ENCODE data around the gene HEBP2.

HEBP2 gene

DNA sequence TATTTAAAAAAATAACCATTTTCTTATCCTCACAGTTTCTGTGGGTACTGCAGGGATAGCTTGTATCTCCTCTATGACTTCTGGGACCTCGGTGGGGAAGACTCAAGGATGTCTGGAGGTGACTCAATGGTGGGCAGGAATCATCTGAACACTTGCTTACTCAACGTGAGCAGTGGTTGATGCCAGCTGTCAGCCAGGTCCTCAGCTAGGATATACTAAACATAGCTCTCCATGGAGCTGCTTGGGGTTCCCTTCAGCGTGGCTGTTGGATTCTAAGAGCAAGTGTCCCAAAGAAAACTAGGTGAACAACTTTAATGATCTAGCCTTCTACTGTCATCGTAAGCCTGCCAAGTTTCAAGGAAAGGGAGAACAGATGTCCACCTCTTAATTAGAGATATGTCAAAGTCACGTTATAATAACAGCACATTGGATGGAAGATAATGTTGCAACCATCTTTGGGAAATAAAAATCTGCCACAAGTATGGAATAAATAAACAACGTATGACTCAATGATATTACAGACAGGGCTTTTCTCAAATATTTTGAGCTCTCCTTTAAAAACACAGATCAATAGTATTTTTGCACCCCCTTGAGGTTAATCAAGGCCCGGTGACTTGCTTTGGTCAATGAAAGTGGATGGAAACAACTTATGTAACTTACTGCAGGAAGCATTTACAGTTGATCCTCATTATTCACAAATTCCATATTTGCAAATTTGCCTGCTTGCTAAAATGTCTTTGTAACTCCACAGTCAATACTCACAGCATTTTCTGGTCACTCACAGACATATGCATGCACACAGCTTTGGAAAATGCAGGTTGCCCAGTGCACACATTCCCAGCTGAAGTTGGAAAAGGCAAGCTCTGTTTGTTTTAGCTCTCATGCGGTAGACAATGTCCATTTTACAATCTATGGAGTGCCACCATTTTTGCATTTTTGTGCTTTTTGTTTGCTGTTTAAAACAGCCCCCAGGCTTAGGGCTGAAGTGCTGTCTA, 6.6 kb upstream of the HEBP2 start:
- no peak for DNase-seq

DNA sequence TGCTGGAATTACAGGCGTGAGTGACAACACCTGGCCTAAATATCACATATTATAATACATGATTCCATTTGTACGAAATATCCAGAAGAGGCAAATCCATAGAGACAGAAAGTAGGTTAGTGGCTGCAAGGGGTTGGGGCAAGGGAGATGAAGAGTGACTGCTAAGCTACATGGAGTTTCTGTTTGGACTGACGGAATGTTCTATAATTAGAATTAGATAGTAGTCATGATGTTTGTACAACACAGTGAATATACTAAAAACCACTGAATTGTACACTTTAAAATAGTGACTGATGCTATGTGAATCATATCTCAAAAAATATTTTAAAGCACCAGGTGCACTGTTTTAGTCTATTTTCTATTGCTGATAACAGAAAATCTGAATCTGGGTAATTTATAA, 3.7 kb upstream of the HEBP2 start:
- DNase-seq, result no peak

DNA sequence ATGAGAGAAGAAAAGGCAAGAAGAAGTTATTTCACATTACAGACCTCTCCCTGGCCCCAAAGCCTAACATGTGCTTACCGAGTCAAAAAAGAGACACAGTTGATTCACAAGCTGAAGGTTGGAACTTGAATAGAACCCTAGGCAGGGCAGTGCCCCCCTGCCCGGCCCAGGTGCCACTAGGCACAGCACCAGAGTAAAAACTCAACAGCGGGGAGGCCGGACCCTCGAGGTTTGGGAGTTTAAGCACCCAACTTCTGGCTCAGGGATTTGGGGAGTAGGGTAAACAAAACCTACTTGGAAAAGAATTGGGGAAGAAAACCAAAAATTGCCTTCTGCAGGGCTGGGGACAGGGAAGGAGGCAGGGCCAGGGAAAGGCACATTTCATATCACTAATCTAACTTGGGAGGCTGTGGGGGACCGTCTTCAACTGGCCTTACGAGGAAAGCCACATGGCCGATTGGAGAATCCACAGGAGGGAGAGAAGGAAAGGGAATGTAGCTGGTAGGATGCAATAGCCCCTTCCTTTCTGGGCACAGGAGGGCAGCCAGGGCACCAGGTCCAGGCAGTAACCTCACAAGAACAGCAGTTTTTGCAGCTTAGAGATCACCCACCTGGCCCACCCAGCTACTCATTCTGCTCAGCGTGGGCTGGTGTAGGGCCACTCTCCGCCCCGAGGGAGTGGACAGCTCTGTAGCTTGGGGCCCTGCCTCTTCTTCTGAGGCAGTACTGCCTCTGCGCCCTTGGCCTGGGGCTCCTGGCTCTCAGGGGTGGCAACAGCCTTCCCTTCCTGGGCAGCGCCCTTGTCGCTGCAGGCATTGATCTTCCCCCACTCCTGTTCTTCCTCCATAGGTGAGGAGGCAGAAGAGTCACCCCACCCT, 1.8 kb upstream of the HEBP2 start:
- no peak for DNase-seq

DNA sequence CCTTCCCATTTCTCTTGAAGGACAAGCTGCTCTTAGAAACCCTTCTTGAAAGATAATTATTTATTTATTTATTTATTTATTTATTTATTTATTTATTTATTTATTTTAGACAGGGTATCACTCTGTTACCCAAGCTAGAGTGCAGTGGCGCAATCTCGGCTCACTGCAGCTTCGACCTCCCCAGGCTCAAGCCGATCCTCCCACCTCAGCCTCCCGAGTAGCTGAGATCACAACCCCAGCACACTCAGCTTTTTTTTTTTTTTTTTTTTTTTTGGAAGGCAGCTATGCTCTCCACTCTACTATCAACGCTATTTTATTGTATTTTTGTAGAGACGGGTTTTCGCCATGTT, 1.2 kb upstream of the HEBP2 start:
- DNase-seq, result no peak

DNA sequence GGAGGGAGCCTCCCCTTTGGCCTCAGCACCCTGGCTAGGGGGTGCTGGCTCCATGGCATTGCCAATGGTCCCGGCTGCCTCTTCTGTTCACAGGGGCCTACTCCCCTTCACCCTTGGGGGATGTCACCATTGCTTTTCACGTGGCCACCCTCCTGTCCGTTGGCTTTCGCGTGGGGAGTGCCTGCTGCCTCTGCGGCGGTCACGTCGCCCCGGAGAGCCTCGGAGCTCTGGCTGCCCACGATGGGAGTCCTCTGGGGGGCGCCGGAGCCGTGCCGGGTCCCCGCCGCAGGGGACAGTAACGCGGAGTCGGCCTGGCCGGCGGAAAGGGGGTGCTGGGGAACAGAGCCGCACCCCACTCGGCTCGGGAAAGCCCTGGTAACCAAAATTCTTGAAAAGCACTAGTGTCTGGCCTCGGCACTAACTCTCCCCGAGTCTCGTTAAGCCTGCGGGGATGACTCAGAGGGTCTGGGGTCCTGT, 661 bp upstream of the HEBP2 start:
- DNase-seq, result peak; percentile 76

DNA sequence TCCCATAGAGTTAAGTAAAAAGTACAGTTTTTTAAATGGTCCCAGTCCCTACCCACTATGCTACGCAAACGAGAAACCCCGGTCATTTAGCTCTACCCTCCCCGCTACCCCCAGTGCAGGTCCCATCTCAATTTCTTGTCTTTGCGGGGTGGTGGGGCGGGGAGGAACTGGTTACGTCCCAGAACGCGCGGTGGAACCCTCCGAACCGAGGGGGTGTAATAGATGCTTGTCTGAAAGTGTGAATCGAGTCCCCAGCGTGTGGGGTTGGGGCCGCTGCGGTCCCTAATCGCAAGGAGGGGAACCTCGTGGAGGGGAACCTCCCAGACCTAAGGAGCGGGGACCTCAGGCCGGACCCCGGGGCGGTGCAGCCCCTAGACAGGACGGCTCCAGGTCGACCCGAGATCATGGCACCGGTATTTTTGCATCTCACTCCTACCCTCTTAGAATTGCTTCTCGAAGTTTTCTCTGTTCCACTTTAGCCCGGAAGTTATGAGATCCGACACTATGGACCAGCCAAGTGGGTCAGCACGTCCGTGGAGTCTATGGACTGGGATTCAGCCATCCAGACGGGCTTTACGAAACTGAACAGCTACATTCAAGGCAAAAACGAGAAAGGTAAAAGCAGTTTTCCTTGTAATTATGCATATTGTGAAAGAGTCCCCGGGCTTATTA, 779 bp downstream of the HEBP2 start:
- peak; percentile 72 for DNase-seq

DNA sequence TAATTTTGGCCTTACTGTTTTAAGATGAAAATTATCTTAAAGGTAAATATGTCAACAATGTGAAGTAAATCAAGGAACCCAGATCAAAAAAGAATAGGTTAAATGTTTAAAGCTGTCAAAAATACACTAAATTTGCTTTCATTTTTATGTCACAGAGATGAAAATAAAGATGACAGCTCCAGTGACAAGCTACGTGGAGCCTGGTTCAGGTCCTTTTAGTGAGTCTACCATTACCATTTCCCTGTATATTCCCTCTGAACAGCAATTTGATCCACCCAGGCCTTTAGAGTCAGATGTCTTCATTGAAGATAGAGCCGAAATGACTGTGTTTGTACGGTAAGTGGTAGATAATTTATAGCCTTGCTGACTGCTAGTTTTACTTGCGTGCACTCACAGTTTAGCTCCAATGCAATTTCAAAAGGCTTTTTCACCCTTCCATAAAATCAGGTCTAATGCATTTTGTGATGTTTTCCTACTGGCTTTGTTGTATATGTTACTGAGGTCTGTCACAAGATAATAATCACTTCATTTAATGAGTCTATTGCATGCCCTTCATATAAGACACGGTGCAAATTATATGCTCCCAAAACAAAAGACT, 1.9 kb downstream of the HEBP2 start:
- DNase-seq, result no peak

DNA sequence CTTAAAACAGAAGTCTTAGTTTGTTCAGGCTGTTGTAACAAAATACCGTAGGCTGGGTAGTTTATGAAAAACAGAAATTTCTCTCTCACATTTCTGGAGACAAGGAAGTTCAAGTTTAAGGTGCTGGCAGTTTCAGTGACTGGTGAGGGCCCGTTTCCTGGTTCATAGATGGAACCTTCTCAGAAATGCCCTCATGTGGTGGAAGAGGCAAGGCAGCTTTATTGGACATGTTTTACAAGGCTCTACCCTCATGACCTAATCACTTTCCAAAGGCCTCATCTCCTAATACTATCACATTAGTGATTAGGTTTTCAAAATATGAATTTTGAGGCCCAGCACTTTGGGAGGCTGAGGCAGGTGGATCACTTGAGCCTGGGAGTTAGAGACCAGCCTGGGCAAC, 2.4 kb downstream of the HEBP2 start:
- no peak for DNase-seq

DNA sequence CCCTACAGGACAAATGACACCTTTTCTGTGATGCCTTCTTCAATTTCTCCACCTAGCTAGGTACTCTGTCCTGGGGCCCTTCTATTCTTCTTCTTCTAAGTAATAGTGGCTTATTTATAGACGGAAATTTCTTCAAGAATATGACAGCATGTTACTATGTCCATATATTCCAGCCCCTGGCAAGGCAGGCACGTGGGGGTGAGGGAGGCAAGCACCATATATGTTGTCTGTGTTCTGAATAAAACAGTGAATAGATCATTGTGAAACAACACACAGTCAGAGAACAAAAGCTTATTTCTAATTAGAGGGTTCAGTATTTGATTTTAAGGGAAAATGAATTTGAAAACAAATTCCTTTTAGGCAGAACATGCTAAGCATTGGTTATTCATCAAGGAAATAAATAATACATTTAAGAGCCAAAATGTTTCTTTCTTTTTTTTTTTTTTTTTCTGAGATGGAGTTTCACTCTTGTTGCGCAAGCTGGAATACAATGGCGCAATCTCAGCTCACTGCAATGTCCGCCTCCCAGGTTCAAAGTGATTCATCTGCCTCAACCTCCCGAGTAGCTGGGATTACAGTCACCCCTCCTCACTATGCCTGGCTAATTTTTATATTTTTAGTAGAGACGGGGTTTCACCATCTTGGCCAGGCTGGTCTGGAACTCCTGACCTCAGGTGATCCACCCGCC, 6.2 kb downstream of the HEBP2 start:
- no peak for DNase-seq

DNA sequence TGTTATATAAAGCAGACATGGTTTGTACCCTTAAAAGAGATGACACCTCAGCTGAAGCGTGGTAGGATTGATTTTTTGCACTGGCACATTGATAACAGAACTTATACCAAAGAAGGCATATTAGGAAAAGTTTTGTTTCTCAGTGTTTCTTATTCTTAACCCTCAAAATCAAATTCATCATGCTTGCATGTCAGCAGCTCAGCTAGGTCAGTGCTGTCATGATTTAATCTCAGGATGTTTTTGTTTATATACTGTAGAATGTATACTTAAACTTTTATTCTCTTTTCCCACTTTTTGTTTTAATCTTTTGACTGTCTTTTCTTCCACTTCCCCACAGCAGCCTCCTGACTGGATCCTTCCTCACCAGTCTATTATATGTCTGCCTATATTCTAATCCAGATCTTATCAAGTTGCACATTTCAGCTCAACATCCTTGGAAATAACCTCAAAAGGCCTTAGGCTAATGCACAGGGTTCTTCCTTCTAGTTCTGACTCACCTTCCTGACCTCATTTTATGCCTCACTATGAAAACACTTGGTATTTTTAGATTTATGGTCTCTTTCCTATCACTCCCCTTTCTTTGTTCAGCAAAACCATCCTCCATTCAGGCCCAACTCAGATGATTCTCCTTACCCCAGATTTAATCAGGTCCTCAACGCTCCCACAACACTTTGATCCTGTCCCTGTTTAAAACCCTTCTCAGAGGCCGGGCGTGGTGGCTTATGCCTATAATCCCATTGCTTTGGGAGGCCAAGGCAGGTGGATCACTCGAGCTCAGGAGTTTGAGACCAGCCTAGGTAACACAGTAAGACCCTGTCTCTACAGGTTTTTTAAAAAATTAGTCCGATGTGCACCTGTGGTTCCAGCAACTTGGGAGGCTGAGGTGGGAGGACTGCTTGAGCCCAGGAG, 7.2 kb downstream of the HEBP2 start:
- no peak for DNase-seq

DNA sequence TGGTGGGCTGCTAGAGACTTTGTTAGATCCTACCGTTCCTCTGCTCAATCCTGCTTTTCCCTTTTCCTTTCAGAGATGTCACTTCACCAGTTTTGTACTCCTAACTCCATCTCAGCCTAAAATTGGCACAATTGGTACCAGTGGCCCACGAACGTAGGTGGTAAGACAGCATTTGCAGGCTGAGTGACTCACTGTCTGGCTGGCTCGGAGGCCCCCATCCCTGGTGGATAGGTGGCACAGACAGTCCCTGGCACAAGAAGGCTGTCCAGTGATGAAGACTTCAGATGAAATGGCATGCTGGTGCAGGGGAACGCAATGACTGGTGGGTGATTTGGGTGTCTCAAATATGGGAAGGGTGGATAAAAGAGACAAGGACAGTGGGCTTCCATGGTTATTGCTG, 11.1 kb downstream of the HEBP2 start:
- no peak for DNase-seq

DNA sequence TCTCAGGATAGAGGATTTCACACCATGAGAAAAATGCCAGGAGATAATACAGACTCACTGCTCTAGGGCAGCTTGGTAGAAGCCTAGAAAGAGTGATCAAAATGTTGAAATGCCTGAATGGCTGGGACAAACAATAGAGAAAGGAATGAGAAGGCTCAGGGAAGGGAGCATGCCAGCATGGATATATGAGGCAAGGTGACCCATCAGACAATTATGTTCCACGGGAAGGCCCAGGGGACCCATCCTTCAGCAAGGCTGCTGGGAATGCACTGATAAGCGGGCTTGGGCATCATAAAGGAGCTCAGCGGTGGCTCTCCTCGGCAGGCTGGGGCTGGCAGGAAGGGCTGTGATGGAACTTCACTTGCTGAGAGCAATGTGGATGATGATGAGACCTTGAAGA, 12.2 kb downstream of the HEBP2 start:
- DNase-seq, result no peak

DNA sequence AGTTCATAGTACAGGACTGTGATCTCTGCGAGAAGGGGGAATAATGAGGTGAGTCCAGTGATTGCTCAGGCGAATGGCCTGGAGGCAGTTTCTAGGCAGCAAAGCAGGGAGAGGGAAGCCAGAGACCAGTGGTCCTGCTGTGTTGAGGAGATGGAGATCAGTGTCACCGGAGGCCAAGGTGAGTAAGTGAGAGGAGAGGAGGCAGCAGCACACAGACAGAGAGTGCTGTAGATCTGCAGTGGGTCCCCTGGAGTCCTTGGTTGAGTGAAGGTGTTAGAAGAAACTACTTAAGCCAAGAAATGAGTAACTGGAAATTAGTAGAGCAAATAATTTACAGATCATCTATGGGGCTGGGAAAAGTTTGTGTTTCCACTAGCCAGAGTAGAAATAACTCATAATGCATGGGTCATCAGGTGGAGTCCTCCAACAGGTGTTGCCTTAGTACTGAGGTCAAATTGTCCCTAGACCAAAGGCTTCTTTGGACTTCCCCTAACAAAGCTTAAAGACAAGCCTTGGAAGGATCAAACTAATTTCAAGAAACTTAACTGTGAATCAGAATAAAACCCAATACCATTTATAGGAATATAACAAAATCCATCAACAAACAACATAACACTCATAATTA, 13.6 kb downstream of the HEBP2 start:
- DNase-seq, result no peak

DNA sequence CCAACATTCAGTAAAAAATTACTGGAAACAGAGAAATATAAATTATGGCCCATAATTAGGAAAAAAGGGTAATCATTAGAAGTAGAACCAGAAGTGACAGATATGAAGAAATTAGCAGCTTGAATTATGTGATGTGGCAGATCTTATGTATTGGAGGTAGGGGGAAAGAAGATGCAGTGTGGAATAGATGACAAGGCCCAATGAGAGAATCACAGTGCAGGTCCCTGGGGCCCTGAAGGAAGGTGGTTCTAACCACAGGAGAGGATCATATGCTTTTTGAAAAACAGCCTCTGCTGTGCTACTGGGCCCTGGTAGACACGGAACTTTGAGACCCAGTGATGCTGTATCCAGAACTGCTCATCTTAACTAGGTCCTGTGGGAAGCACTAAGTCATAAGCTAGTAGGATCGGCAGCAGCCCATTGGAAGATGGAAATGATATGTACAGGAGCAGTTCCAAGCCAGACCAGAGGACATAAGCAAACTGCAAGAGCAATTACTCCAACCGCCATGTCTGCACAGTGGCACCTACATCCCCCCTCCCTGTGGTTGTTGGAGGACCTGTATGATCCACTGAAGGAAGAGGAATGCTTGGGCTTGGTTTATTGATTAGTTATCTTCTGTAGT, 14.2 kb downstream of the HEBP2 start:
- no peak for DNase-seq

DNA sequence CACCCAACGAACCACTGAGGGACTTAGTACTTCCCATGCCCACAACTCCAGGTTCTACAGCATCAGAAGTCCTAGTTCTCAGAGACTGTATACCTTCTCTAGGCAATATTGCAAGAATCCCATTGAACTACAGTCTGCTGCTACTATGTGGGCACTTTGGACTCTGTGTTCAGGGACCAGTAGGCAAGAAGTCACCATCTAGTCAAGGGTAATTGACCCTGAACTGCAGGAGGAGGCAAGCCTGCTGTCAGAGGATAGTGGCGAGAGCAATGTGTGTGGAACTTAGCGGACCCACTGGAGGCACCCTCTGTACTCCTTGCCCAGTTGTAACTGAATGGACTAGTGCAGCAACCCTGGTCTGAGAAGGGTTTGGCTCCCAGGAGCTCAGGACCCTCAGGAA, 15.7 kb downstream of the HEBP2 start:
- no peak for DNase-seq

DNA sequence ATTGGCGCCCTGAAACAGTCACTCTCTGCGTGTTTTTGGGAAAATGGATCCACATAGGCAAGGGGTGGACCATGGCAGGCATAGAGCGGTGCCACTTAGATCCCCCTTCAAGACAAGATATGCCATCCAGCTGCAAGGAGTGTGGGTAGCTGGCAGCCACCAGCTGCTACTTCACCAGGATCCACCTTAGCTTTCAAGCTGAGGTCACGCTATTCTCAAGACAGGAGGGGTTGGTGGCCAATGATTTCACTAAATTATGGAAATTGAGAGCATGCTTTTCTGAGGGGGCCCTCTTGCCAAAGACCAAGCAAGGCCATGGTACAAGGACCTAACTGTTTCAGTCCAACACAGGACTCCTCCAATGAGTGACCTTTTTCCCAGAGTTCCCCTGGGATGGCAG, 16.3 kb downstream of the HEBP2 start:
- no peak for DNase-seq

DNA sequence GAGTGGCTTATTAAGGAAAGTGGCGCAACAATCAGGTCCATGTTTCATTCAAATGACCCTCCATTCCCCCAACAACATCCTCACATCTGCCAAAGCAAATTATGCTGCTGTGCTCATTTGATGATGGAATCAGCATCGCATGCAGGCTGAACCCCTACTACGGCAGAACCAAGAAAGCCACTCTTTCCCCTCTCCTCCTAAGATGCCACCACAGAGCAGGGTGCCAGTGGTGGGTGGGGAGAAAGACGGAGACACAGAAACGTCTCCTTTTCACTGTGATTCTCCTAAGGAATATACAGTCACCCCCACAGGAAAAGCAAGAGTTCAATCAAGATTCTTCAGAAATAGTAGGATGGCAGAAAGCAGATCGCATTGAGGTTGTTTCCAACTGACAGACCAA, 17.1 kb downstream of the HEBP2 start:
- DNase-seq, result no peak

DNA sequence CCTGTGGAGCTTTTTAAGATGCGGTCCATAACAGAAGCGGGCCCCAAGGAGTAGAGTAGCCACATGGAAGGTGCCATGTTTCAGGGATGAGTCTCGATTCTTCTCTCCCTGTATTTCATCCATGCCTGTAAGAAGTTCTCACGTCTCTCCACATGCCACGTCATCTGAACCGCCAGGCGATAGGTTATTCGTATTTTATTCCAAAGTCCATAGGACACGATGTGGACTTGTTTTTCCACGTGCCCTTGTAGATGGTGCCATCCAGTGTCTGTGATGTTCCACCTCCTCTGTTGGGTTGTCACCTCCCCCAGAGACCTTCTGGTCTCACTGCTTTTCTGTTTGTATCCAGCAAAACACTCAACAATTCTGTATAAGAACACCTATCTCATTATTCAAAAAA, 17.6 kb downstream of the HEBP2 start:
- no peak for DNase-seq

DNA sequence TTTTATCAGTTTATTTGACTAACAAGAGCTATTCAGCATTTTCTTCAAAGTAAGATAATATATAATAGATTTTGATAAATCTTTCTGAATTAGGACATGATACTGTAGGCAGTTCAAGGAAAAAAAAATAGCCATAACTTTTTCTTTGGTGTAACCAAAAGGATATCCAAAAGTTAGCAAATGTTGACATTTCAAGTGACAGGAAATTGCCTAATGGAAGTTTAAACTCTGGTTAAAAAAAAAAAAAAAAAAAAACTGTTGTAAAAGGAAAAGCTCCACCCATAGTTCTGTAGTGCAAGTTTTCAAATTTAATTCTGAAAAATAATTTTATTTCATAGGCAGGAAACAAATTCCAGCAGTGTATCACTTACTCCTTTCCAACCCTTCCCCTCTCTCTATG, 18.8 kb downstream of the HEBP2 start:
- DNase-seq, result no peak

All from activated effector memory CD4-positive, alpha-beta T cell treated with anti-CD3 and anti-CD28 coated beads, Interleukin-2, amount 50 U/mL, for 16 hours (primary cell).